Stimulated activated CD4-positive, alpha-beta T cell treated with anti-CD3 and anti-CD28 coated beads, Interleukin-1b, Interleukin-23, amount 100 ng/mL, for 48 hours (primary cell): ENCODE results near the gene CRLF3.
"Not testable (repeated sequence)": the region's sequence is repeated elsewhere in the genome, so short reads cannot be mapped to it uniquely, and the experiment has no call there.

ENCODE experiments used
- DNase-seq: peaks from one replicate; pipeline ENCODE4 v3.0.0-alpha.2; 2020

The CRLF3 gene, protein sequence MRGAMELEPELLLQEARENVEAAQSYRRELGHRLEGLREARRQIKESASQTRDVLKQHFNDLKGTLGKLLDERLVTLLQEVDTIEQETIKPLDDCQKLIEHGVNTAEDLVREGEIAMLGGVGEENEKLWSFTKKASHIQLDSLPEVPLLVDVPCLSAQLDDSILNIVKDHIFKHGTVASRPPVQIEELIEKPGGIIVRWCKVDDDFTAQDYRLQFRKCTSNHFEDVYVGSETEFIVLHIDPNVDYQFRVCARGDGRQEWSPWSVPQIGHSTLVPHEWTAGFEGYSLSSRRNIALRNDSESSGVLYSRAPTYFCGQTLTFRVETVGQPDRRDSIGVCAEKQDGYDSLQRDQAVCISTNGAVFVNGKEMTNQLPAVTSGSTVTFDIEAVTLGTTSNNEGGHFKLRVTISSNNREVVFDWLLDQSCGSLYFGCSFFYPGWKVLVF

DNA sequence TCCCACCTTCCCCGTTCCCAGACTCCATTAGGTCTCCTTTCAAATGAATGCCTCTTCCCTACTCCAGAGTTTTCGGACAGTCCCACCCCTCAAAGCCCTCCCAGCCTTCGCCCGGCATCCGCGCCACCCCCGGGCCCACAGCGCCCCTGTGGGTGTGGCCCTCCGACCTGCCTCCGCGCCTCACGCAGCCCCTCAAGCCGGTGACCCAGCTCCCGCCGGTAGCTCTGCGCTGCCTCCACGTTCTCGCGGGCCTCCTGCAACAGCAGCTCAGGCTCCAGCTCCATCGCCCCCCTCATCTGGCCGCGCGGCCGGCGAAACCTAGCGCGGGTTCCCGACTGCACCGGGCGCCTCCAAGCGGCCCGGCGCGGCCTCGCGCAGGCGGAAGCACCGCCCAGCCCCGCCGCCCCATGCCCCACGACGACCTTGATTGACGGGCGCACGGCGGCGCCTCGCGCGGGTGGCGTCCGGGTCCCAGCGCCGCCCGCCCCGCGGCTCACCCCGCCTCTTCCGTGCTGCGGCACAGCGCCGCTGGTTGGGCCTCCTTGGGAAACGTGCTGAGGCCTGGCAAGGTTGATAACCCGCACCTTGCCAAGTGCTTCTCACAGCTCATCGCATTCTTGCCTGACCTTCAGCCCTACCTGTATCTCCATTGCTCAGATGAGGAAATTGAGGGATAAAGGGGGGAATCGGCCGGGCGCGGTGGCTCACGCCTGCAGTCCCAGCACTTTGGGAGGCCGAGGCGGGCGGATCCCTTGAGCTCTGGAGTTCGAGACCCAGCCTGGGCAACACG is at the start of gene CRLF3:
CRLF3 (minus strand) TSS at position 337 of the 790 bp plus-strand sequence; CDS start at position 296, 41 bp downstream.
- DNase-seq: peak; percentile 91

DNA sequence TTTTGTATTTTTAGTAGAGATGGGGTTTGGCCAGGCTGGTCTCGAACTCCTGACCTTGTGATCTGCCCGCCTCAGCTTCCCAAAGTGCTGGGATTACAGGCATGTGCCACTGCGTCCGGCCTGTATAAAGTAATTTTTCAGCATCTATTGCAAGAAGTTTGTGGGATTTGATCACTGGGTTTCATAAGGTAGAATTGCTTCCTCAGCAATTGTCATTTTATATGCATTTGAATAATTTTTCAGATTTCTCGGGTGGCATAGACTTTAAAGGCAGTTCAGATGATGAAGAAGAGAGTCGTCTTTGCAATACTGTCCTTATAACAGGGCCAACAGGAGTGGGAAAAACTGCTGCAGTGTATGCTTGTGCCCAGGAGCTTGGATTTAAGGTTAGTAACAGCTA is 44.5 kb upstream of the CRLF3 start:
- DNase-seq: no peak

DNA sequence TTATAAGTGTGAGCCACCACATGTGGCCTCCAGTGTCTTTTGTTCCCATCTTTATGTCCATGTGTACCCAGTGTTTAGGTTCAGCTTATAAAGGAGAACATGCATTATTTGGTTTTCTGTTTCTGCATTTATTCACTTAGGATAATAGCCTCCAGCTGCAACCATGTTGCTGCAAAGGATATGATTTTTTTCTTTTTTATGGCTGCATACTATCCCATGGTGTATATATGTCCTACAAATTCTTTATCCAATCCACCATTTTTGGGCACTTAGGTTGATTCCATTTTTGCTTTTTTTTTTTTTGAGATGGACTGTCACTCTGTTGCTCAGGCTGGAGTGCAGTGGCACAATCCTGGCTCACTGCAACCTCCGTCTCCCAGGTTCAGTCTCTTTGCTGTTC is 40.1 kb upstream of the CRLF3 start:
- no peak for DNase-seq

DNA sequence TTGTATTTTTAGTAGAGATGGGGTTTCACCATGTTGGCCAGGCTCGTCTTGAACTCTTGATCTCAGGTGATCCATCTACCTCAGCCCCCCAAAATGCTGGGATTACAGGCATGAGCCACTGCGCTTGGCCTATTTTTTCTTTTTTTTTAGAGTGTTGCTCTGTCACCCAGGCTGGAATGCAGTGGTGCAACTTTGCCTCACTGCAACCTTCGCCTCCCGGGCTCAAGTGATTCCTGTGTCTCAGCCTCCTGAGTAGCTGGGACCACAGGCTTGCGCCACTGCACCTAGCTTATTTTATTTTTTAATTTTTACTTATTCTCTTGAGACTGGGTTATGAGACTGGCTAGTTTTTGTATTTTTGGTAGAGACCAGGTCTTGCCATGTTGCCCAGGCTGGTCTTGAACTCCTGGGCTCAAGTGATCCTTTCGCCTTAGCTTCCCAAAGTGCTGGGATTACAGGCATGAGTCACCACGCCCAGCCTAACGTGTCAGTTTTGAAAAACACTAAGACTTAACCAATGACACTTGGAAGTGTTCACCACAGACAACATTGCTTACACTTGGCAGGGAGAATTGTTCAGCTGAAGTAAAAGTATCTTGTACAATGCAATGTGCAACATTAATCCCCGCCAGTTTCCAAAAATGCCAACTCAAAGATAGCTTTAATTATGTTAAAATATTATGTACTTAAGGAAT is 34.2 kb upstream of the CRLF3 start:
- no peak for DNase-seq

DNA sequence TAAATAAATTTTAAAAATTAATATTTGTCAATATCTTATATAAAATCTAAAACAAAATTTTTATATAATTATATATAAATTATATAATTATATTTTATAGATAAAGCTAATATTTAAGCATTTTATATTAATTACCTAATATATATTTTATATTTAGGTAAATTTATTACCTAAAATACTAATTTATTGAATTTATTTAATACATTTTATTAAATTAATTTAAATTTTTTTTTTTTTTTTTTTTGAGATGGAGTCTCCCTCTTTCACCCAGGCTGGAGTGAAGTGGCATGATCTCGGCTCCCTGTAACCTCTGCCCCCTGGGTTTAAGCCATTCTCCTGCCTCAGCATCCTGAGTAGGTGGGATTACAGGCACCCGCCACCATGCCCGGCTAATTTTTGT is 29.7 kb upstream of the CRLF3 start:
- DNase-seq: no peak

DNA sequence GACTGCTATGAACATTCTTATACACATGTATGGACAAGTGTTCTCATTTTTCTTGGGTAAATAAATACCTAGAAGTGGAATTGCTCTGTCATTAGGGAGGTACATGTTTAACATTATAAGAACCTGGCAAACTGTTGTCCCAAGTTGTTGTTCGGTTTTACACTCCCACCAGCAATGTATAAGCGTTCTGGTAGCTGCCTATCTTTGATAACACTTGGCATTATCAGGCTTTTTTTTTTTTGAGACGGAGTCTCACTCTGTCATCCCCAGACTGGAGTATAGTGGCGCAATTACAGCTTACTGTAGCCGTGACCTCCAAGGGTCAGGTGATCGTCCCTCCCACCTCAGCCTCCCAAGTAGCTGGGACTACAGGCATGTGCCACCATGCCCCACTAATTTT is 23.5 kb upstream of the CRLF3 start:
- DNase-seq: no peak

DNA sequence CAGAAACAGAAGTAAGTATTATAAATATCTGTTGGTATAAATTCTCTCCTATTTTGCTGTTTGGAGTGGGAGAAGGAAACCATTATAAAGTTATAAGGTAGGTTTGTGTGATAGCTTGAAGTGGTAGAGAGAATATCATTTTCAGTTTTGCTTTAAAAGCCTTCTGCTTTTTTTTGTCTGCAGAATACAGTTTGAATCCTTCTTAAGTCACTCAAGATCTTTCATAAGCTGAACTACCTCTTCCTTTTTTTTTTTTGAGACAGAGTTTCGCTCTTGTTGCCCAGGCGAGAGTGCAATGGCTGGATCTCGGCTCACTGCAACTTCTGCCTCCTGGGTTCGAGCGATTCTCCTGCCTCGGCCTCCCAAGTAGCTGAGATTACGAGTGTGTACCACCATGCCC is 16.3 kb upstream of the CRLF3 start:
- DNase-seq: no peak

DNA sequence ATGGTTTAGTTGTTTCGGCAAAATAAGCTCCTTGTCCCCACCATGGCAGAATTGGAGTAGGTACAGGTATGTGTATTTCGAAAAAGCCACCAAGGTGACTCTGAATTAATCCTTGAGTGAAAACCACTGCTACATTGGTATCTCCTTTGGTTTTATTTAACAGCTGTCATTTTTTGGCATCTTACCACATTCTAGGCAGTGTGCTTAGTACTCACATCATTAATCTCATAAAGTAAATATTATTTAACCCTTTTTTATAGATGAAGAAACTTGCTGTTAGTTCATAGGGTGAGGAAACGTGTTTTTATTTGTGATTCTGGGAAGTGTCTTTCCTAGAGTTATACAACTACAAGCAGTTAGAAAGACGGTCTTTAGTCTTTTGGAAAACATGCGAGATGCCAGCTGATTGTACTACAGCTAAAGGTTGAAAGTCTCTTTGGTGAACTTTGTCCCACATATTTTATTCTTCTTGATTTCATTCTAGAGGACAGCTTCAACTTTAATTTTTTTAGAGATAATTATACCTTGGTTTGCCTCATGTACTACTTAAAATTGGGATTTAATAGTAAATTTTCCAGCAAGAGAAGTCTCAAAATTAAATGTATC is 13.8 kb upstream of the CRLF3 start:
- DNase-seq: no peak

DNA sequence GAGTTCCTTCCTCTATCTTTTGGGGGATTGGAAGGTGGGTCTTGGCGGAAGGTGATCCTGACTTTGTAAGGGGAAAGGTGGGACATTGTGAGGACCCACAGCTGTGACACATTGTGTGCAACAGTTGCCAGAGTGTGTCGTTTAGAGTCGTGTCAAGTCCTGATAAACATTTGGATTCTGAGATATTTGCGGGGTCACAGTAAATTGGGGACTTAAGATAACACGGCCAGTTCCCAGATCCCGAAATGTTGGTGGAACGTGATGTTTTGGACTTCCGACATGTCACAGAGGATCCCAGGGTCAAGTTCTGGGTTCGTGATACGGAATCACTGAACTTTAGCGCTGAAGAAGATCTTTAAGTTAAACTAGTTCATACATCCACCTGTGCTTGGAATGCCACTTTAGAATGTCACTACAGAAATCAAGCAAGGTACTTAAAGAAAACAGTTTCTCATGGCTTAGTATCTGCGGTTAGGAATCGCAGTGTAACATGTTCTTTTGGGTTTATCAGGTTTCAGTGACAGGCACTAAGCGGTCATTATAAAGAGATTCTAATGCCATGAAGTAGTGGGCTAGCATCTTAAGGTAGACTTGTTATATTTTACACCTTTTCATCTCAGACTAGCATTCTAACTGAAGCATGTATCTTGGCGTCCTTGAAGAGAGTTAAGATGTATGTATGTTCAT is 8.1 kb upstream of the CRLF3 start:
- no peak for DNase-seq

DNA sequence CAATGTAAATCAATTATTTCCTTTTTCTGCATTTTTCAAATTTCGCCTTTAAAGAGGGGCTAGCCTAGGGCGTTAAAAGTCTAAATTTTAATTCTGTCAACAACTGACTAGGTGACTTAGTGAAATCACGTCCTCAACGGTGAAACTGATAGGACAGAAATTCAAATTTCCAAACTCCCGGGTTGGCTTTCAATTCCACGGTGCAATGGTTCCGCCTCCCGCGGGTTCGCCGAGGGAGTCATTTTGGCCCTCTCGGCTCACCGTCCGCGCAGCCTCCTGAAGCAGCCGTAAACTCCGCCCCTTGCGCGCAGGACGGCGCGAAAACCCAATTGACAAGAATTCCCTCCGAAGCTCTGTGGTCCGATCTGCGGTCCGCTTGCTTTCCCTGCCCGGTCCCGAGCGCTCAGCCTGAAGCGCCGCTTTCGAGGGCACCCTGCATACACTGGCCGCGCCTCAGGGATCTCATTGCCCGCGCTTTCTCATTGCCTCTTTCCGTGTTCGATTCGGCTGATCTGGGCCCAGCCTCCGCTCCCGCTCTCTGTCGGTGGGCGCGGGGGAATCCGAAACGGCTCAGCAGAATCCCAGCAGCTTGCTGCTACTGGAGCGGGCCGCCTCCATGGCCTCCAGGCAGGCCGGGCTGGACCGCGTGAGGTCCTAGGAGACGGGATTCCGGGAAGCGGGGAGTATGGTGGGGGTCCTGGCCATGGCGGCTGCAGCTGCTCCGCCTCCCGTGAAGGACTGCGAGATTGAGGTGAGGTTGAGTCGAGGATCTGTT is 7.4 kb upstream of the CRLF3 start, which contains the start of gene ATAD5:
ATAD5 (plus strand) TSS at position 304 of the 775 bp plus-strand sequence; CDS start at position 686, 382 bp downstream.
- peak; percentile 88 for DNase-seq

DNA sequence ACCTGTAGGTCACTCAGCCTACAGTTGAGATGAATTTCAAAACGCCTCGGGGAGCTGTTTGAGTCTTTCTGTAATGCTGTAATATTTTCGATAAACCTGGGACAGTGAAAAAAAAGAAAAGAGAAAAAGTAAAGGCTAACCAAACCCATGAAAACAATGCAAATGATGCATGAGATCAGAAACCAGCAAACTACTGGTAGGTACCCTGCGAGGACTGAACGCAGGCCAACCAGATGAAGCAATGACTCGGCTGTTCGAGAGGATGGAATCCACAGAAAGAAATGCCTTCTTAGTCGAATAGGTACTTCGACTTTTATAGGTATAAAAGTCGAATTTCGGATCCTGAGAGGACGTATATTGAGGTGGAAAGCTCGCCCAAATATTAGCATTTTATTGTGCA is 6.8 kb upstream of the CRLF3 start:
- no peak for DNase-seq

DNA sequence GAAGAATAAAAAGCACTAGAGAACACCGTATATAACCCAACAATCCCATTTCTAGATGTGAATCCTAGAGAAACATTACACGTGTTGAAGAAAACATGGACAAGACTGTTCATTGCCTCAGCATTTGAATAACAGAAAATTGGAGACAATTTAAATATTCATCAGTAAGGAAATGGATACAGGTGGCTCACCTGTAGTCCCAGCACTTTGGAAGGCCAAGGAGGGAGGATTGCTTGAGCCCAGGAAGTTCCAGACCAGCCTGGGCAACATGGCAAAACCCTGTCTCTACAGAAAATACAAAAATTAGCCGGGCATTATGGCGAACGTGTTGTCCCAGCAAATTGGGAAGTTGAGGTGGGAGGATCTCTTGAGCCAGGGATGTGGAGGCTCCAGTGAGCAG is 4.5 kb upstream of the CRLF3 start:
- DNase-seq: no peak

DNA sequence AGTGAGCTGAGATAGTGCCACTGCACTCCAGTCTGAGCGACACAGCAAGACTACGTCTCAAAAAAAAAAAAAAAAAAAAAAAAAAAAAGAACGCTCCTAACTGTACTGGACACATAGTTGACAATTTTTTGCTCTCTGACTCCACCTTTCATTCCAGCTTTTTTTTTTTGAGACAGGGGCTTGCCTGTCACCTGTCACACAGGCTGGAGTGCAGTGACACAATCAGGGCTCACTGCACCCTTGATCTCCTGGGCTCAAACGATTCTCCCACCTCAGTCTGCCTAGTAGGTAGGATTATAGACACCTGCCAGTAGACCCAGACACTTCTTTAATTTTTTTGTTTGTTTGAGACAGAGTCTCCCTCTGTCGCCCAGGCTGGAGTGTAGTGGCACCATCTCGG is 2.6 kb upstream of the CRLF3 start:
- no peak for DNase-seq

DNA sequence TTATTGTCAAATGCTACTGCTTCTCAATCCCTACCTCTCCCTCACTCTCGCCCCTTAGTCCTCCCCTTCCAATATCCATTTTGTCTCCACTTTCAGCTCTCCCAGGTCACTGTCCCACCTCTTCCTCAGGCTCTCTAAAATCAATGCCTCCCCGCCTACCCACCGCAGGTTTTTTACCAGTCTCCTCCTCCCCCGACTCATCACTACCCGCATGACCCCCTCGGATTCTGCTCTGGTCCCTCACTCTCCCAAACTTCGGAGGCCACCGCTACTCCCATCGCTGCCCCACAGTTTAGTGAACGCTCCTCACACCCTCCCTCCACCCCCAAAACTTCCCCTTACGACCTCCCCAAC is 513 bp downstream of the CRLF3 start:
- no peak for DNase-seq

DNA sequence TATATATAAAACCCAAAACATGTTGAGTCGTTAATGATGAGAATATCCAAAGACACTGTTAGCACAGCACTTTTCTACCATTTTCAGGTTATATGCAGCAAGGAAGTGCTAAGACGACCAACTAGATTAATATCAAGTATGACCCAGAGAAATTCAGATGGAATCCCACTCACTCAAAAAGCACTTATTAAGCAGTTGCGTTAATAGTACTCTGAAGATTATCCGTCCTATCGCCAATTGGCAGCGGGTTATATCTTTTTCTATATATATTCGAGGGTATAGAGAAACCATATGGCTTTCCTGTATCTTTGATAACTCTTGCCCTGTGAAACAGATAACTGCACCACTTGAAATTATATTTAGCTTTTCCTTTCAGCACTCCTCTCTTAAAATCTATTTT is 1.1 kb downstream of the CRLF3 start:
- DNase-seq: no peak

DNA sequence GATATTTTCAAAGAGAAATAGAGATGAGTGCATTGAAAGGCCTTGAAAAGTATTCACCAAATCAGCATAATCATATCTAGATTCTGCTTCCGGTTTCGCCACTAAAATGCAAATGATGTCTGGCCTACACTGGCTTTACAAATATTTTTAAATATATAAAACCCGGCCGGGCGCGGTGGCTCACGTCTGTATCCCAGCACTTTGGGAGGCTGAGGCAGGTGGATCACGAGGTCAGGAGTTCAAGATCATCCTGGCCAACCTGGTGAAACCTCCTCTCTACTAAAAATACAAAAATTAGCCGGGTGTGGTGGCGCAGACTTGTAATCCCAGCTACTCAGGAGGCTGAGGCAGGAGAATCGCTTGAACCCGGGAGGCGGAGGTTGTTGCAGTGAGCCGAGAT is 1.6 kb downstream of the CRLF3 start:
- DNase-seq: not testable (repeated sequence)

DNA sequence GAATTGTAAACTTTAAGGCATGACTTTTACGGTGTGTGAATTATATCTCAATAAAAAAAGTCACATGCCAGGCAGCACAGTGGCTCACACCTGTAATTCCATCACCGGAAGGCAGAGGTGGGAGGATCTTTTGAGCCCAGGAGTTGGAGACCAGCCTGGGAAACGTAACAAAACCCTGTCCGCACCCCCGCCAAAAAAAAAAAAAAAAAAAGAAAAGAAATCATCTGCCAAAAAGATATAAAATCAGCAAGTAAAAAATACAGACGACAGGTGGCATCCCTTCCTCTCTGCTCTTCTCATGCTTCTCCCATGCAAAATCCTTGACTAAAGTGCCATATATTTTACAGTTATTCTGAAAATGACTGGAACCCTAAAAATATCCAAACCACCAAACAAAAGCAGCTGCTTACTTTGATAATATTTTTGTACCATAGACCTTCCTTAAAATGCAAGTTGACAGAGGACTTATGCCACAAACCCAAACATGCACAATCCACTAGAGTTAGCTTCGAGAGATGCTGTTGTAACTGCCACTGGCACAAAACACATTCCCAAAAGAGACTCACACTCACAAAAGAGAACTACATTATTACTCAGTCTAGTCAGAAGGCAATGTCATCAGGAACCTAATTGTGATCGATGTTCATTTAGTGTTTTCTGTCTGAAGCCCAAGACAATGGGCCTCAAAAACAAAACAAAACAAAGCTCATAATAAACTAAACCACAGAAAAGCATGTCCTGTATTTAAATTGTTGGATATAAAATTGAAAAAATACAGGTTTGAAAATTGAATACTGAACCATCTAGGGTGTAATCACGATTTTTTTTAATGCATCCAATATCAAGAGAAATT is 2.4 kb downstream of the CRLF3 start:
- DNase-seq: no peak

DNA sequence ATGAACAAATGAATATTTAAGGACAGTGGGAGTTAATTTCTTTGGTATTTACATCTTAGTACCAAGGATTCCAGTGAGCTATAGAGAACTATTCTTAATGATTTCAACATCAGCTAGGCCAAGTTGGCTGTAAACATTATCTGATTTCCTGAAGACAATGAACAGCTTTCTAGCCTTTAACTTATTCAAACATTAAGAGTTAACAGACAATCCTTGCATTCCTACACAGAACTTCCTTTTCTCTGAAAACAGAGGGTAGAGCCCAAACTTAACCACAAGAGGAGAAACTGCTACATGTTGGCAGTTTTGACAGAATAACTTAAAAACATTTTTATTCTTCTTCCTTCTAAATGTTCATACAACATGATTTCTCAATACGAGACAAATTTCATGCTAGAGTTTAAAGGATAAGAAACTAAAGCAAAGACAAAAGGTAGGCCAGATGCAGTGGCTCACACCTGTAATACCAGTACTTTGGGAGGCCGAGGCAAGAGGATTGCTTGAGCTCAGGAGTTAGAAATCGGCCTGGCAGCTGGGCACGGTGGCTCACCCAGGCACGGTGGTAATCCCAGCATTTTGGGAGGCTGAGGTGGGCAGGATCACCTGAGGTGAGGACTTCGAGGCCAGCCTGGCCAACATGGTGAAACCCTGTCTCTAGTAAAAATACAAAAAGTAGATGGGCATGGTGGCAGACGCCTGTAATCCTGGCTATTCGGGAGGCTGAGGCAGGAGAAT is 4.4 kb downstream of the CRLF3 start:
- DNase-seq: no peak

DNA sequence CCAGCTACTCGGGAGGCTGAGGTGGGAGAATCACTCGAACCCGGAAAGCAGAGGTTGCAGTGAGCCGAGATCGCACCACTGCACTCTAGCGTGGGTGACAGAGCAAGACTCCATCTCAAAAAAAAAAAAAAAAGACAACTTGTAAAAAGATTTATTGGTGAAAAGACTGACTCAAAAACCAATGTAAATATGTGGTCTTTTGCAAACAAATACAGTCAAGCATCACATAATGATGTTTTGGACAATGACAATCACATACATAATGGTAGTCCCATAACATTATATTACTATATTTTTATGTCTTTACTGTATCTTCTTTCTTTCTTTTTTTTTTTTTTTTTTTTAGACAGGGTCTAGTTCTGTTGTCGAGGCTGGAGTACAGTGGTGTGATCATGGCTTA is 8.3 kb downstream of the CRLF3 start:
- no peak for DNase-seq

DNA sequence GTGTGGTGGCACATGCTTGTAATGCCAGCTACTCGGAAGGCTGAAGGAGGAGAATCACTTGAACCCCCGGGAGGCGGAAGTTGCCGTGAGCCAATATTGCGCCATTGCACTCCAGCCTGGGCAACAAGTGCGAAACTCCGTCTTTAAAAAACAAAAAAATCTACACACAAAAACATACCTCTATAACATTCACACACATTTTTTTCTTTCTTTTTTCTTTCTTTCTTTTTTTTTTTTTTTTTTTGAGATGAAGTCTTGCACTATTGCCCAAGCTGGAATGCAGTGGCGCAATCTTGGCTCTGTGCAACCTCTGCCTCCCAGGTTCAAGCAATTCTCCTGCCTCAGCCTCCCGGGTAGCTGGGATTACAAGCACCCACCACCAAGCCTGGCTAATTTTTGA is 9.6 kb downstream of the CRLF3 start:
- DNase-seq: not testable (repeated sequence)
